ENCODE data around the gene PPP1R14B. TPM values are rescaled to one million over a fixed set of nuclear protein-coding genes. Genes with fewer than 3 reads are reported as not detected.

The PPP1R14B gene
- total RNA-seq, 1 experiment from 2014 or later = 435 TPM

DNA sequence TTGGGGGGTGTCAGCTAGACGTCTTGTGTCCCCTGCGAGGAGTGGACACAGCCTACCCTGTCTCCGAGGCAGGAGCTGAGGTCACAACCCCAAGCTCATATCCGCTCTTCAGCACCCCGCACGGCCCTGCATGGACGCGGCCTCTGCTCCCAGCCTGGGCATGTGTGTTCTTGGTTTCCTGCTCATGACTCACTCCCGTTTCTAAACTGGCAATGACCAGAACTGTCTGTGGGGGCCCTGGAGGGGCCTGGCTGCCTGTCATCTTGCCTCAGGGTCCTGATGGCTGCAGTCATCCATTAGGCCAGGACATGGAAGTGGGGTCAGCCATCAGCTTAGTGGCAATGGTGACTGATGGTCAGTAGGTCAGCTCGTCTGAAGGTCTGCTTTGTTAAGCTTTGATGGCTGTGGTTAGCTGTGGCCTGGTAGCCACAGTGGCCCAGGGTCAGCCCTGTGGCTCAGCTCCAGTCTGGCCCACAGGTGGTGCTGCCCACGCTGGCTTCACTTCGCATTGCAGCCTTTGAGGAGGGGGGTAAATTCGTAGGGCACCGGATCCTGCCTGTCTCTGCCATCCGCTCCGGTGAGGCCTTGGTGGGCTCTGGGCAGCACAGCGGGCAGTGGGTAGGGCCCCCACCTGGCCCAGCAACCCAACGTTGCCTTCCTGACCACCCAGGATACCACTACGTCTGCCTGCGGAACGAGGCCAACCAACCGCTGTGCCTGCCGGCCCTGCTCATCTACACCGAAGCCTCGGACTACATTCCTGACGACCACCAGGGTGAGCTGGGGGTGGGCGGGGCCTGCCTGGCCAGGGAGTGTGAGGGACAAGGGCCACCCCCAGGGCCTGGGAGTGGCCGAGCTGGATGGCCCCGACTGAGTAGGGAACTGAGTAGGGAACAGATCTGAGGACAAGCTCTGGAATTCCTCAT lies 16.5 kb upstream of the PPP1R14B start:
- Histone ChIP-seq H3K4me2 (no peak overlapping the region), H3K79me2 (ENCODE audit: low read depth) (no peaks in the 10 kb centered on the region), H2AFZ (no peak overlapping the region), H3K4me3 (no peak overlapping the region), H3K27me3 (ENCODE audit: insufficient read depth, low read depth) (no peaks in the 10 kb centered on the region), H3K9me2 (ENCODE audit: insufficient read depth) (no peaks in the 10 kb centered on the region), H4K20me1 (ENCODE audit: insufficient read depth) (no peaks in the 10 kb centered on the region), H3K9me3 (ENCODE audit: insufficient read depth, low read depth) (no peaks in the 10 kb centered on the region), H3K4me1 (replicated peaks; ENCODE audit: insufficient read depth) (peaks cover 8% of the 10 kb centered on the region), H3F3A (ENCODE audit: insufficient read depth, low read depth) (peaks cover 19% of the 10 kb centered on the region), H3K36me3 (ENCODE audit: low read depth) (peaks cover 9% of the 10 kb centered on the region; the same call in 1 of the 2 replicates), H3K27ac (no peak overlapping the region)
- ChIA-PET POLR2A (ENCODE audit: unreplicated experiment) (no interaction called here), CTCF (no interaction called here)
- peak in 1 of 2 experiments; percentile 31 for DNase-seq
- TF ChIP-seq, protein P1, sequence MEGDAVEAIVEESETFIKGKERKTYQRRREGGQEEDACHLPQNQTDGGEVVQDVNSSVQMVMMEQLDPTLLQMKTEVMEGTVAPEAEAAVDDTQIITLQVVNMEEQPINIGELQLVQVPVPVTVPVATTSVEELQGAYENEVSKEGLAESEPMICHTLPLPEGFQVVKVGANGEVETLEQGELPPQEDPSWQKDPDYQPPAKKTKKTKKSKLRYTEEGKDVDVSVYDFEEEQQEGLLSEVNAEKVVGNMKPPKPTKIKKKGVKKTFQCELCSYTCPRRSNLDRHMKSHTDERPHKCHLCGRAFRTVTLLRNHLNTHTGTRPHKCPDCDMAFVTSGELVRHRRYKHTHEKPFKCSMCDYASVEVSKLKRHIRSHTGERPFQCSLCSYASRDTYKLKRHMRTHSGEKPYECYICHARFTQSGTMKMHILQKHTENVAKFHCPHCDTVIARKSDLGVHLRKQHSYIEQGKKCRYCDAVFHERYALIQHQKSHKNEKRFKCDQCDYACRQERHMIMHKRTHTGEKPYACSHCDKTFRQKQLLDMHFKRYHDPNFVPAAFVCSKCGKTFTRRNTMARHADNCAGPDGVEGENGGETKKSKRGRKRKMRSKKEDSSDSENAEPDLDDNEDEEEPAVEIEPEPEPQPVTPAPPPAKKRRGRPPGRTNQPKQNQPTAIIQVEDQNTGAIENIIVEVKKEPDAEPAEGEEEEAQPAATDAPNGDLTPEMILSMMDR (conservative IDR thresholded peaks at IDR 0.05) = no peak
- TF ChIP-seq EZH2 (IDR thresholded peaks at IDR 0.05; ENCODE audit: low read depth) = no peak
- intact Hi-C loops (cut with micrococcal nuclease; ENCODE audit: unreplicated experiment) = no loop called here
- no TSS peak for BruUV-seq (replicated peaks)

- CTCF ChIA-PET = no interaction called here
- TF ChIP-seq, protein P1 (conservative IDR thresholded peaks at IDR 0.05) = no peak
- no peak for TF ChIP-seq EZH2 (IDR thresholded peaks at IDR 0.05; ENCODE audit: low read depth)
Observed at GRCh38 chr11:64262271-64263002, 15.7 kb upstream of the PPP1R14B start.

DNA sequence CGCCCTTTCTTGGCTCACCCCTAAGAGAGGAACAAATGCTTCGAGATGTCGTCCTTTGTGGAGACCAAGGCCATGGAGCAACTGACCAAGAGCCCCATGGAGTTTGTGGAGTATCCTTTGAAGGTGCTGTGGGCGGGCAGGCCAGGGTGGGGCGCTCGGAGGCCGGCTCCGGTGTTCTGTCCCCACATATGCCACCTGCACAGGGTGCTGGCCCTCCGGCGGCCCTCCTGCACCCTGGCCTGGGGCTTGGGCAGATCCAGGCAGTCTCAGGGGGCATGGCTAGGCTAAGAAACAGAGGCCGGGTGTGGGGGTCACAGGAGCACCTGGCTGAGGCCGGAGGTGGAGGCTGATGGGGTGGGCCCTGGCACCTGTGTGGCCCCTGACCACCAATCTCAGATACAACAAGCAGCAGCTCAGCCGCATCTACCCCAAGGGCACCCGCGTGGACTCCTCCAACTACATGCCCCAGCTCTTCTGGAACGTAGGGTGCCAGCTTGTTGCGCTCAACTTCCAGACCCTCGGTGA lies 14.9 kb upstream of the PPP1R14B start:
- DNase-seq = no peak
- BruUV-seq (replicated peaks) = no TSS peak
- Histone ChIP-seq H4K20me1 (ENCODE audit: insufficient read depth) (no peaks in the 10 kb centered on the region), H3K27ac (no peak overlapping the region), H3K36me3 (ENCODE audit: low read depth) (peaks cover 10% of the 10 kb centered on the region; the same call in 1 of the 2 replicates), H2AFZ (no peak overlapping the region), H3F3A (ENCODE audit: insufficient read depth, low read depth) (peaks cover 6% of the 10 kb centered on the region; the same call in 1 of the 2 replicates), H3K9me3 (ENCODE audit: insufficient read depth, low read depth) (no peaks in the 10 kb centered on the region), H3K9me2 (ENCODE audit: insufficient read depth) (no peaks in the 10 kb centered on the region), H3K4me2 (no peak overlapping the region), H3K4me1 (replicated peaks; ENCODE audit: insufficient read depth) (no peaks in the 10 kb centered on the region), H3K4me3 (no peak overlapping the region), H3K79me2 (ENCODE audit: low read depth) (no peaks in the 10 kb centered on the region), H3K27me3 (ENCODE audit: insufficient read depth, low read depth) (no peaks in the 10 kb centered on the region)
- TF ChIP-seq, protein P1 (conservative IDR thresholded peaks at IDR 0.05) = no peak
- no peak for TF ChIP-seq EZH2 (IDR thresholded peaks at IDR 0.05; ENCODE audit: low read depth)
- POLR2A ChIA-PET (ENCODE audit: unreplicated experiment) = no interaction called here
- intact Hi-C loops (cut with micrococcal nuclease; ENCODE audit: unreplicated experiment) = no loop called here
- CTCF ChIA-PET = no interaction called here

More at GRCh38 chr11:64262271-64263002, 15.7 kb upstream of the PPP1R14B start:
- Histone ChIP-seq H3K9me2 (ENCODE audit: insufficient read depth) (no peaks in the 10 kb centered on the region), H3K36me3 (ENCODE audit: low read depth) (peaks cover 9% of the 10 kb centered on the region; the same call in 1 of the 2 replicates), H3K27ac (no peak overlapping the region), H3K79me2 (ENCODE audit: low read depth) (no peaks in the 10 kb centered on the region), H2AFZ (no peak overlapping the region), H3K27me3 (ENCODE audit: insufficient read depth, low read depth) (no peaks in the 10 kb centered on the region), H3K9me3 (ENCODE audit: insufficient read depth, low read depth) (no peaks in the 10 kb centered on the region), H3K4me2 (no peak overlapping the region), H3F3A (ENCODE audit: insufficient read depth, low read depth) (peaks cover 10% of the 10 kb centered on the region), H3K4me3 (no peak overlapping the region), H4K20me1 (ENCODE audit: insufficient read depth) (no peaks in the 10 kb centered on the region), H3K4me1 (replicated peaks; ENCODE audit: insufficient read depth) (no peaks in the 10 kb centered on the region)
- POLR2A ChIA-PET (ENCODE audit: unreplicated experiment) = no interaction called here
- intact Hi-C loops (cut with micrococcal nuclease; ENCODE audit: unreplicated experiment) = no loop called here
- BruUV-seq (replicated peaks) = no TSS peak
- peak in 1 of 2 experiments; percentile 34 for DNase-seq
